Measurements from ENCODE around the gene ARL5C. TPM values are rescaled to one million over a fixed set of nuclear protein-coding genes. Genes with fewer than 3 reads are reported as not detected.
A peak's percentile ranks its signal among the peaks of the same experiment; 100 is the strongest.

Gene ARL5C
- total RNA-seq, 1 experiment from 2014 or later, result not detected

DNA sequence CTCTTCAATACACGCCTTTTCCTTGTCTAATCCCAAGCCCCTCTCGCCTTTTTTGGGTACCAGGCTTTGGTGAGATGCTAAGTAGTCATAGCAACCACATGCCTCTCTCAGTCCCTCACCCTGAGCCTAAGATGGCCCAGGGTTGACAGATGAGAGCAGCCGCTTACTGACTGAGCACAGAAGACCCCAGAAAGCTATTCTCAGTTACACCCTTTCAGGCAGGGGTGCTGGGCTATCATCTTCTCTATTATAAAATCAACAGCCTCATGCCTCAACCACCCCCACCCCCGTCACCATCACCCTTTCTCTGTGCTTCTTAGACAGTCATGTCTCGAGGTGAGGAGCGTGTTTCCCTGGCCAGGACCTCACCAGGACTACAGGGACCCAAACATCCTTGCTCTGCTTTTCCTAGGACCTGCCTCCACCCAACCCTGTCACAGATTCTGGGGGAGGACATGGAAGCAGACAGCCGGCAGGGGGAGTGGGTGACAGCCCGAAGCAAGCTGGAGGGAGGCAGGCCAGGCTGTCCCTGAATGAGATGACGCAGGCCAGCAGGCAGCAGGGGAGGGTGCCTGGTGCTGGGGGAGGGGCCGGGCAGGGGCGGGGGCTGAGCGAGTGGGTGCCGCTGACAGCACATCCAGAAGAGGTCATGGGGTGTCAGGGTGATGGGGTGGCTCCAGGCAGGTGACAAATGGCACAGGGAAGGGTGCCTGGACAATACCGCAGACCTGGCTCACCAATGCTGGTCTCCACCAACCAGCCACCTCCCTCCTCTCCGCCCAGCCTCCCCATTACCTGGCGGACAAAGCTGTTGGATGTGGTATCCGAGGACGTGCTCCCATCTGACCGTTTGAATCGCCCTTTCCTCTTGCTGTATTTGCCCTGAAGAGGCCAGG, 28.4 kb upstream of the ARL5C start:
- peak; percentile 79 for DNase-seq
- H3K27ac Mint-ChIP-seq (ENCODE audit: unreplicated experiment), result no peak overlapping the region
- no peaks in the 10 kb centered on the region for H3K9me3 Mint-ChIP-seq (ENCODE audit: low read depth, unreplicated experiment)
- intact Hi-C loops (cut with micrococcal nuclease; ENCODE audit: unreplicated experiment), result no loop called here
- no peaks in the 10 kb centered on the region for H3K27me3 Mint-ChIP-seq (ENCODE audit: unreplicated experiment)
- no TSS peak for BruUV-seq (replicated peaks)
- H3K36me3 Mint-ChIP-seq (ENCODE audit: insufficient read depth, unreplicated experiment), result peaks cover 39% of the 10 kb centered on the region
- H3K4me1 Mint-ChIP-seq (ENCODE audit: low read depth, unreplicated experiment), result peaks cover 13% of the 10 kb centered on the region
- CTCF ChIA-PET, result interaction anchor here (0.7 to 4.0 kb wide), 12 partner anchors 8 to 1486 kb away, joined by 3 to 26 read pairs (median 5); no protein-coding TSS in a partner anchor
- TF ChIP-seq, protein P1, sequence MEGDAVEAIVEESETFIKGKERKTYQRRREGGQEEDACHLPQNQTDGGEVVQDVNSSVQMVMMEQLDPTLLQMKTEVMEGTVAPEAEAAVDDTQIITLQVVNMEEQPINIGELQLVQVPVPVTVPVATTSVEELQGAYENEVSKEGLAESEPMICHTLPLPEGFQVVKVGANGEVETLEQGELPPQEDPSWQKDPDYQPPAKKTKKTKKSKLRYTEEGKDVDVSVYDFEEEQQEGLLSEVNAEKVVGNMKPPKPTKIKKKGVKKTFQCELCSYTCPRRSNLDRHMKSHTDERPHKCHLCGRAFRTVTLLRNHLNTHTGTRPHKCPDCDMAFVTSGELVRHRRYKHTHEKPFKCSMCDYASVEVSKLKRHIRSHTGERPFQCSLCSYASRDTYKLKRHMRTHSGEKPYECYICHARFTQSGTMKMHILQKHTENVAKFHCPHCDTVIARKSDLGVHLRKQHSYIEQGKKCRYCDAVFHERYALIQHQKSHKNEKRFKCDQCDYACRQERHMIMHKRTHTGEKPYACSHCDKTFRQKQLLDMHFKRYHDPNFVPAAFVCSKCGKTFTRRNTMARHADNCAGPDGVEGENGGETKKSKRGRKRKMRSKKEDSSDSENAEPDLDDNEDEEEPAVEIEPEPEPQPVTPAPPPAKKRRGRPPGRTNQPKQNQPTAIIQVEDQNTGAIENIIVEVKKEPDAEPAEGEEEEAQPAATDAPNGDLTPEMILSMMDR (IDR thresholded peaks at IDR 0.05; ENCODE audit: unreplicated experiment), result peak; percentile 83
- H3K4me3 Mint-ChIP-seq (ENCODE audit: low read depth, unreplicated experiment), result no peak overlapping the region

DNA sequence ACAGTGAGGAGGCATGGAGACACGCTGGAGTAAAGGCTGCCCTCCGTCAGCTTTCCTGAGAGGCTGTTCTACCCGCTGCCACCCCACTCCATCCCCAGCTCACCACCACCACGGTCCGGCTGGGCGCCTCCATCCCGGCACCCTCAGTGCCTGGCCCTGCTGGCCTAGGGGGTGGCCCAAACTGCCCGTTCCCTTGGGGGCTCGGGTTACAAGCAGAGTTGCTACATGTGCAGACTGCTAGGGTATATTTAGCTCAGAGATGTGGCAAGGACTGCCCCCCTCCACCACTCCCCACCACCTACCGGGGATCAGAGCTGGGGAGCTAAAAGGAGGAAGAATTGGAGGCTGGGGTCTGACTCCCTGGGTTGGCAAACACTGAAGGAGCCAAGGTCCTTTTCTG, 27.4 kb upstream of the ARL5C start:
- DNase-seq, result no peak
- CTCF ChIA-PET, result interaction anchor here (0.6 to 4.0 kb wide), 5 partner anchors 14 to 348 kb away, joined by 3 to 26 read pairs (median 3); no protein-coding TSS in a partner anchor
- Mint-ChIP-seq H3K4me3 (ENCODE audit: low read depth, unreplicated experiment) (no peak overlapping the region), H3K4me1 (ENCODE audit: low read depth, unreplicated experiment) (peaks cover 6% of the 10 kb centered on the region), H3K27ac (ENCODE audit: unreplicated experiment) (no peak overlapping the region), H3K36me3 (ENCODE audit: insufficient read depth, unreplicated experiment) (peaks cover 31% of the 10 kb centered on the region), H3K9me3 (ENCODE audit: low read depth, unreplicated experiment) (no peaks in the 10 kb centered on the region), H3K27me3 (ENCODE audit: unreplicated experiment) (no peaks in the 10 kb centered on the region)
- intact Hi-C loops (cut with micrococcal nuclease; ENCODE audit: unreplicated experiment), result no loop called here
- TF ChIP-seq, protein P1 (IDR thresholded peaks at IDR 0.05; ENCODE audit: unreplicated experiment), result no peak
- no TSS peak for BruUV-seq (replicated peaks)

DNA sequence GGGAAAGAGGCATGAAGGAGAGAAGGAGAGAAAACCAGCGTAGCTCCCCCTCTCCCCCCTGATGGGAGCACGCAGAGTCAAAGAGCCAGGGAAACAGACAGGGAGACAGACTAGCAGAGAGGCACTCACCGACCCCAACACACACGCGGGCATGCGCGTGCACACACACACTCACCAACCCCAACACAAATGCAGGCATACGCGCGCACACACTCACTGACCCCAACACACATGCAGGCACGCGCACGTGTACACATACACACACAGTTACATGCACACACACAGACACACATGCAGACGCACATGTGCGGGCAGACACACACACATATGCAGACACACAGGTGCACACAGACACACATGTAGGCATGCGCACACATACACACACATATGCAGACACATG, 26.9 kb upstream of the ARL5C start:
- BruUV-seq (replicated peaks), result no TSS peak
- TF ChIP-seq, protein P1 (IDR thresholded peaks at IDR 0.05; ENCODE audit: unreplicated experiment), result no peak
- Mint-ChIP-seq H3K27ac (ENCODE audit: unreplicated experiment) (no peak overlapping the region), H3K27me3 (ENCODE audit: unreplicated experiment) (no peaks in the 10 kb centered on the region), H3K4me3 (ENCODE audit: low read depth, unreplicated experiment) (no peak overlapping the region), H3K9me3 (ENCODE audit: low read depth, unreplicated experiment) (no peaks in the 10 kb centered on the region), H3K4me1 (ENCODE audit: low read depth, unreplicated experiment) (peaks cover 1% of the 10 kb centered on the region), H3K36me3 (ENCODE audit: insufficient read depth, unreplicated experiment) (peaks cover 31% of the 10 kb centered on the region)
- intact Hi-C loops (cut with micrococcal nuclease; ENCODE audit: unreplicated experiment), result no loop called here
- no peak for DNase-seq
- CTCF ChIA-PET, result interaction anchor here (0.6 to 4.0 kb wide), 7 partner anchors 14 to 348 kb away, joined by 3 to 26 read pairs (median 3); no protein-coding TSS in a partner anchor

DNA sequence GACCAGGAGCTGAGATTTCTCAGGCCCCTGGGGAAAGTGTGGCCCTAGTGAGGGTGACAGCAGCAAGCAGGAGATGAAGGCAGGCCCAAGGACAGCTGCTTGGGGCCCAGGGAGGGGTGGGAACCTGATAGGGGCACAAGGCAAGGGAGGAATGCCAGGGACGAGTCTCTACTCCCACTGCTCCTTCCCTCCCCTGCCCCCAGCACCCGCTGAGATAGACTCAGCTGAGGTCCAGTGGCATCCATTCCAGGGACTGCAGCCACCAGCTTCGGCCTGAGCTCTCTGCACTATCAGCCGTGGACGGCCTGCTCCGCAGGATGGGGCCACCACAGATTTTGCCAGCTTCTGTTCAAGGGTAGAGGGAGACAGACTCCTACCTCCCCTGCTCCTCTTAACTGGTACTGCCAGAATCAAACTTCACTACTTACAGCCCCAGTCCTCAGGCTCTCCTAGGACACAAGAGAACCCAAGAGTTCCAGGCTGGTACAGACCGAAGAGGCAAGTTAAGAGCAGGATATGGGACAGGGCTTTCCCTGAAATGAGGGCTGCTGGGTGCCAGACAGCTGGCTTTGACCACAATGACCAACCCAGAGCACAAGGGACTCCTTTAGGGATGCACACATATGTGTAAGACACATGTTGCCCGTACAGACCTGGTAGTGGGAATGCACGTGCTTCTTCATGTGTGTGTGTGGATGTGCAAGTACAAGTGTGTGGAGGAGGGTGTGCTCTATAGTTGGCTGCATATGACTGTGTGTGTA, 26.0 kb upstream of the ARL5C start:
- CTCF ChIA-PET, result interaction anchor here (0.6 to 4.0 kb wide), 7 partner anchors 8 to 53 kb away, joined by 3 to 26 read pairs (median 3); partner anchors contain the start of gene RPL19
- Mint-ChIP-seq H3K9me3 (ENCODE audit: low read depth, unreplicated experiment) (no peaks in the 10 kb centered on the region), H3K4me3 (ENCODE audit: low read depth, unreplicated experiment) (no peak overlapping the region), H3K27ac (ENCODE audit: unreplicated experiment) (no peak overlapping the region), H3K4me1 (ENCODE audit: low read depth, unreplicated experiment) (no peaks in the 10 kb centered on the region), H3K27me3 (ENCODE audit: unreplicated experiment) (no peaks in the 10 kb centered on the region), H3K36me3 (ENCODE audit: insufficient read depth, unreplicated experiment) (peaks cover 31% of the 10 kb centered on the region)
- TF ChIP-seq, protein P1 (IDR thresholded peaks at IDR 0.05; ENCODE audit: unreplicated experiment), result no peak
- no TSS peak for BruUV-seq (replicated peaks)
- no peak for DNase-seq
- intact Hi-C loops (cut with micrococcal nuclease; ENCODE audit: unreplicated experiment), result no loop called here

Measured in Calu3 (cell line).